Esophagus muscularis mucosa (tissue), 4 donors: Measurements from ENCODE around the gene SLC4A4. TPM values are rescaled to one million over a fixed set of nuclear protein-coding genes. Genes with fewer than 3 reads are reported as not detected.

ENCODE experiments used
- DNase-seq: peaks from one replicate; pipeline ENCODE4 v3.0.0-alpha.2; 2017; ENCODE audit errors: extremely low spot score
- H3K27ac ChIP-seq, 4 donors: fragments of 200-600 bp; sonication (generic); replicated peaks in 1 of 4; 1 replicate in 3 of 4; 2 replicates in 1 of 4; pipeline ENCODE4 v1.5.1; 2016 to 2019; ENCODE audit warnings: mild to moderate bottlenecking in 1 of 4
- H3K27me3 ChIP-seq, 4 donors: fragments of 200-600 bp; sonication (generic); one replicate each; pipeline versions ENCODE4 v1.5.1 to v1.6.0; 2016 to 2019
- H3K36me3 ChIP-seq, 4 donors: fragments of 200-600 bp; sonication (generic); one replicate each; pipeline ENCODE4 v1.5.1; 2016 to 2019
- H3K4me1 ChIP-seq, 4 donors: fragments of 200-600 bp; sonication (generic); one replicate each; pipeline ENCODE4 v1.5.1; 2016 to 2019
- H3K4me3 ChIP-seq, 4 donors: fragments of 200-600 bp; sonication (generic); 1 replicate in 2 of 4; 2 replicates in 2 of 4; pipeline ENCODE4 v1.5.1; 2016 to 2019; ENCODE audit warnings: mild to moderate bottlenecking in 4 of 4, moderate library complexity in 1 of 4
- H3K9me3 ChIP-seq, 4 donors: fragments of 200-600 bp; sonication (generic); 1 replicate in 3 of 4; 2 replicates in 1 of 4; pipeline ENCODE4 v1.5.1; 2016 to 2019
- CTCF ChIP-seq, 3 experiments: fragments of 200-600 bp in 2 of 3; fragments of 450-650 bp in 1 of 3; sonication (generic) in 2 of 3; IDR thresholded peaks; one replicate each; pipeline ENCODE4 v1.5.1; 2017 to 2019; ENCODE audit warnings: antibody characterized with exemption in 3 of 3, mild to moderate bottlenecking in 2 of 3, moderate library complexity in 1 of 3
- EP300 ChIP-seq: sonication (generic); formaldehyde crosslinking; IDR thresholded peaks from one replicate; pipeline ENCODE4 v1.6.1; 2017; ENCODE audit warnings: antibody characterized with exemption
- POLR2A ChIP-seq: fragments of 450-650 bp; IDR thresholded peaks from one replicate; pipeline ENCODE4 v1.6.1; 2017; ENCODE audit warnings: antibody characterized with exemption, moderate library complexity, mild to moderate bottlenecking, low read depth
- POLR2AphosphoS5 ChIP-seq, 2 donors: sonication (generic); formaldehyde crosslinking; IDR thresholded peaks; one replicate each; pipeline ENCODE4 v1.6.1; 2017; ENCODE audit warnings: antibody characterized with exemption in 2 of 2
- WGBS: methylation state at CpG from one replicate; pipeline ENCODE4 v1.1.5; 2018; 5-methylcytosine and 5-hydroxymethylcytosine counted together
- intact Hi-C: fragments of 100-400 bp; cut with DNase I; formaldehyde crosslinking; loops from one replicate; pipeline ENCODE4 v1.15.1; 2023
- total RNA-seq, 4 donors: library from RNA; depleted of rRNA; stranded (reverse); fragments of >200 nt; gene quantifications; one replicate each; pipeline versions ENCODE4 v1.1.0 to v1.2.1, GENCODE V29; 2016

SLC4A4 gene
- total RNA-seq, 4 donors from 2014 or later: 1.2 to 4.8 (median 2.7) TPM

DNA sequence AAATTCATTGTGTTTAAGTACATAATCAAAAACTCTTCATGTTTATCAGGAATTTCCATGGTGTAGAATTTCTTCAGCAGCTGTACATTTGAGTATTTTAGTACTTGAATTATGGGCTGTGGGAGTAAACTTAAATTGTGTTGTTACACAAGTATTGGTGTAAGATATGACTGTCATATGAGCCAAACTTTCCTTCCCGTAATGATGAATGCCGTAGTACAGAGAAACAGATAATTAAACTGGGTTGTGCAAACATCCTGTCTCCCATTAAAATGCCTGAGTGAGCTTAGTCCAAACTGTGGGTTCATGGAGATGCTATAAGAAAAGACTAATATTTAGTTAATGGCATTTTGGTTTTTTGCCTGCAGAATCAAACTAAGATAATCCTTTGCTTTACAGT, 159.2 kb downstream of the SLC4A4 start:
- H3K4me3 ChIP-seq: no peak overlapping the region
- no peaks in the 10 kb centered on the region for H3K4me1 ChIP-seq
- DNase-seq: no peak
- WGBS: 26% methylated on average over 2 of the region's 2 CpGs
- no peaks in the 10 kb centered on the region for H3K36me3 ChIP-seq
- intact Hi-C loops: no loop called here
- no peaks in the 10 kb centered on the region for H3K27me3 ChIP-seq
- no peak overlapping the region for H3K27ac ChIP-seq
- no peak for TF ChIP-seq POLR2AphosphoS5 (IDR thresholded peaks at IDR 0.05)
- TF ChIP-seq POLR2A: no peak
- no peak for TF ChIP-seq EP300
- no peak for TF ChIP-seq CTCF (IDR thresholded peaks at IDR 0.05)
- H3K9me3 ChIP-seq: no peaks in the 10 kb centered on the region

- DNase-seq: no peak
- H3K9me3 ChIP-seq: no peaks in the 10 kb centered on the region
- intact Hi-C loops: no loop called here
- no peak overlapping the region for H3K4me3 ChIP-seq
- H3K27ac ChIP-seq: no peak overlapping the region
- TF ChIP-seq CTCF (IDR thresholded peaks at IDR 0.05) (no peak), POLR2A (no peak), EP300 (no peak), POLR2AphosphoS5 (IDR thresholded peaks at IDR 0.05) (no peak)
- no peaks in the 10 kb centered on the region for H3K27me3 ChIP-seq
- no peaks in the 10 kb centered on the region for H3K4me1 ChIP-seq
- H3K36me3 ChIP-seq: no peaks in the 10 kb centered on the region
Observed at GRCh38 chr4:71498625-71499024, 159.8 kb downstream of the SLC4A4 start.

DNA sequence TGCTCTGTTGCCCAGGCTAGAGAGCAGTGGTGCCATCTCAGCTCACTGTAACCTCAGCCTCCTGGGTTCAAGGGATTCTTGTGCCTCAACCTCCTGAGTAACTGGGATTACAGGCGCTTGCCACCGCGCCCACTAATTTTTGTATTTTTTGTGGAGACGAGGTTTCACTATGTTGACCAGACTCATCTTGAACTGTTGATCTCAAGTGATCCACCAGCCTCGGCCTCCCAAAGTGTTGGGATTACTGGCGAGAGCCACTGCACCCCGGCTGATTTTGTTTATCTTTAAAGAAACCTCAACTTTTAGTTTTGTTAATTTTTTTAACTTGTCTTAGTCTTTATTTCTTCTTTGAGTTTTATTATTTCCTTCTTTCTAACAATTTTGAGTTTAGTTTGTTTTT, 163.2 kb downstream of the SLC4A4 start:
- Histone ChIP-seq H3K36me3 (no peaks in the 10 kb centered on the region), H3K4me3 (no peak overlapping the region), H3K4me1 (no peaks in the 10 kb centered on the region), H3K27me3 (no peaks in the 10 kb centered on the region), H3K27ac (no peak overlapping the region), H3K9me3 (no peaks in the 10 kb centered on the region)
- no peak for DNase-seq
- intact Hi-C loops: no loop called here
- TF ChIP-seq CTCF (IDR thresholded peaks at IDR 0.05) (no peak), EP300 (no peak), POLR2AphosphoS5 (IDR thresholded peaks at IDR 0.05) (no peak), POLR2A (no peak)
- 95% methylated on average over 7 of the region's 7 CpGs for WGBS

- 100% methylated on average over 1 of the region's 2 CpGs for WGBS
- Histone ChIP-seq H3K36me3 (no peaks in the 10 kb centered on the region), H3K9me3 (peaks cover 0 to 5% (median 0%) of the 10 kb centered on the region in 4 donors), H3K27ac (no peak overlapping the region), H3K4me3 (no peak overlapping the region), H3K27me3 (no peaks in the 10 kb centered on the region), H3K4me1 (no peaks in the 10 kb centered on the region)
- no peak for TF ChIP-seq EP300
- no peak for TF ChIP-seq POLR2A
- TF ChIP-seq POLR2AphosphoS5 (IDR thresholded peaks at IDR 0.05): no peak
- TF ChIP-seq CTCF (IDR thresholded peaks at IDR 0.05): no peak
- no peak for DNase-seq
- intact Hi-C loops: no loop called here
Observed at GRCh38 chr4:71518283-71518989, 179.6 kb downstream of the SLC4A4 start.

DNA sequence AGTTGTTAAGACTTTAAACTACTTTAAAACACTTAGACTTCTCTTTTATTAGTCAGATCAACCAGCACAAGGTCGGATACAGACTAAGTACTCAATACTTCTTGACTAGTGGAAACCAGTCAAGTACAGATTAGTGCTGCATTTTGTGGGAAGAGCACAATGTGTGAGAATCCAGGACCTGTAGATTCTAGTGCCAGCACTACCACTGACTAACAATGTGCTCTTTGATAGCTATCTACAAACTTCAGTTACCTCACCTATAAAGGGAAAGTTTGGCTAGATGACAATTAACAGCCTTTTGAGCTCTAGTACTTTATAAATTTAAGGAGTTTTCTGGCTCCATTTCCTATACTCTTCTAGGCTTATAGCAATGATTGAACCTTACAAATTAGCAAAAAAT, 181.5 kb downstream of the SLC4A4 start:
- TF ChIP-seq POLR2A: no peak
- no peak for DNase-seq
- Histone ChIP-seq H3K4me1 (no peaks in the 10 kb centered on the region), H3K27me3 (no peaks in the 10 kb centered on the region), H3K4me3 (no peak overlapping the region), H3K9me3 (peaks cover 0 to 5% (median 0%) of the 10 kb centered on the region in 4 donors), H3K36me3 (no peaks in the 10 kb centered on the region), H3K27ac (no peak overlapping the region)
- intact Hi-C loops: no loop called here
- 65% methylated on average over 1 of the region's 1 CpG for WGBS
